ENCODE results near the gene PTPRJ.

GRCh38 chr11:48104568-48104924 is 124.2 kb downstream of the PTPRJ start:
- no peak for TF ChIP-seq CTCF (conservative IDR thresholded peaks at IDR 0.05; ENCODE audit: low read depth, low read length)
- no peak for TF ChIP-seq USF2 (IDR thresholded peaks at IDR 0.05; ENCODE audit: low read depth, low read length)
- TF ChIP-seq SMC3 (IDR thresholded peaks at IDR 0.05; ENCODE audit: low read depth, low read length), result no peak
- no peak for TF ChIP-seq RAD21 (IDR thresholded peaks at IDR 0.05; ENCODE audit: low read length)
- no peak for TF ChIP-seq RCOR1 (IDR thresholded peaks at IDR 0.05; ENCODE audit: insufficient replicate concordance, low read length)
- TF ChIP-seq BHLHE40 (IDR thresholded peaks at IDR 0.05; ENCODE audit: low read depth, low read length), result no peak
- TF ChIP-seq MXI1 (IDR thresholded peaks at IDR 0.05; ENCODE audit: borderline replicate concordance, low read depth, low read length), result no peak
- TF ChIP-seq MAZ (IDR thresholded peaks at IDR 0.05; ENCODE audit: borderline replicate concordance, low read depth, low read length), result no peak
- TF ChIP-seq RFX5 (IDR thresholded peaks at IDR 0.05; ENCODE audit: low read depth, low read length), result no peak
- no peak for TF ChIP-seq FOS (IDR thresholded peaks at IDR 0.05; ENCODE audit: low read depth, low read length)
- no peak for TF ChIP-seq POLR2A (IDR thresholded peaks at IDR 0.05; ENCODE audit: low read depth, low read length)
- no peak for TF ChIP-seq CEBPB (IDR thresholded peaks at IDR 0.05; ENCODE audit: low read depth, low read length)
- no peak for TF ChIP-seq CHD1 (IDR thresholded peaks at IDR 0.05; ENCODE audit: low read depth, low read length)
